GM23338 (cell line): ENCODE data around the gene TNS4. TPM values are rescaled to one million over a fixed set of nuclear protein-coding genes. Genes with fewer than 3 reads are reported as not detected.

ENCODE experiments used
- ATAC-seq: fragments of 200-7000 bp; cut with Tn5 transposase; 3 replicates; pipeline ENCODE4 v1.9.1; 2020
- DNase-seq: peaks from one replicate; pipeline ENCODE4 v3.0.0-alpha.2; 2015; ENCODE audit warnings: low spot score
- H2AFZ ChIP-seq: fragments of 200-600 bp; sonication (generic); 2 replicates; pipeline ENCODE4 v1.8.0; 2016; ENCODE audit warnings: antibody characterized with exemption, mild to moderate bottlenecking, moderate library complexity
- H3F3A ChIP-seq: fragments of 200-600 bp; sonication (generic); replicated peaks from 2 replicates; pipeline ENCODE4 v1.8.0; 2017; ENCODE audit warnings: antibody characterized with exemption, mixed run types, low read depth
- H3K27ac ChIP-seq: fragments of 200-600 bp; sonication (generic); 2 replicates; pipeline ENCODE4 v1.6.1; 2016; ENCODE audit warnings: low read depth
- H3K27me3 ChIP-seq: fragments of 200-600 bp; sonication (generic); 2 replicates; pipeline ENCODE4 v1.8.0; 2016; ENCODE audit warnings: mild to moderate bottlenecking, mixed run types, moderate library complexity; ENCODE audit not compliant: insufficient read depth
- H3K36me3 ChIP-seq: fragments of 200-600 bp; sonication (generic); 2 replicates; pipeline ENCODE4 v1.8.0; 2016; ENCODE audit warnings: mild to moderate bottlenecking; ENCODE audit not compliant: insufficient read depth
- H3K4me1 ChIP-seq: fragments of 200-600 bp; sonication (generic); 2 replicates; pipeline ENCODE4 v1.8.0; 2016; ENCODE audit warnings: mild to moderate bottlenecking, moderate library complexity; ENCODE audit not compliant: insufficient read depth
- H3K4me2 ChIP-seq: fragments of 200-600 bp; sonication (generic); 2 replicates; pipeline ENCODE4 v1.7.1; 2017; ENCODE audit warnings: mixed run types
- H3K4me3 ChIP-seq: fragments of 200-600 bp; sonication (generic); 2 replicates; pipeline ENCODE4 v1.6.1; 2016; ENCODE audit warnings: mixed run types
- H3K79me2 ChIP-seq: fragments of 200-600 bp; sonication (generic); replicated peaks from 2 replicates; pipeline ENCODE4 v1.8.0; 2017; ENCODE audit warnings: mild to moderate bottlenecking; ENCODE audit not compliant: insufficient read depth
- H3K9me2 ChIP-seq: fragments of 200-600 bp; sonication (generic); 2 replicates; pipeline ENCODE4 v1.8.0; 2017; ENCODE audit not compliant: insufficient read depth
- H4K20me1 ChIP-seq: fragments of 200-600 bp; sonication (generic); replicated peaks from 2 replicates; pipeline ENCODE4 v1.8.0; 2017; ENCODE audit warnings: mild to moderate bottlenecking; ENCODE audit not compliant: insufficient read depth
- H3K27ac Mint-ChIP-seq: 2 replicates; pipeline ENCODE4 v1.8.0; 2020; ENCODE audit warnings: inconsistent platforms, mild to moderate bottlenecking, moderate library complexity, mixed read lengths
- H3K27me3 Mint-ChIP-seq: 3 replicates; pipeline ENCODE4 v1.8.0; 2022; ENCODE audit warnings: low read depth, mild to moderate bottlenecking, moderate library complexity, mixed read lengths, inconsistent platforms; ENCODE audit not compliant: insufficient read depth, poor library complexity
- H3K36me3 Mint-ChIP-seq: 3 replicates; pipeline ENCODE4 v1.8.0; 2021; ENCODE audit warnings: low read depth, mild to moderate bottlenecking, inconsistent platforms, moderate library complexity, mixed read lengths
- H3K4me1 Mint-ChIP-seq: 3 replicates; pipeline ENCODE4 v1.8.0; 2020; ENCODE audit warnings: mild to moderate bottlenecking, inconsistent platforms, mixed read lengths
- H3K4me3 Mint-ChIP-seq: 3 replicates; pipeline ENCODE4 v1.8.0; 2021; ENCODE audit warnings: moderate library complexity, mild to moderate bottlenecking, inconsistent platforms, mixed read lengths
- H3K9me3 Mint-ChIP-seq: 3 replicates; pipeline ENCODE4 v1.8.0; 2020; ENCODE audit warnings: moderate library complexity, mild to moderate bottlenecking, inconsistent platforms, mixed read lengths
- CREB1 ChIP-seq: fragments of 250-450 bp; sonication (Bioruptor Pico); IDR thresholded peaks from 2 replicates; pipeline ENCODE4 v1.5.0; 2020; ENCODE audit warnings: low read depth, mild to moderate bottlenecking, moderate library complexity
- CTCF ChIP-seq, 2 experiments: fragments of 200-600 bp in 1 of 2; sonication (generic) in 1 of 2; conservative IDR thresholded peaks; 2 replicates each; pipeline versions ENCODE4 v1.5.1 to v1.6.1; 2016 to 2017; ENCODE audit warnings: antibody characterized with exemption in 2 of 2, low read depth in 2 of 2, mild to moderate bottlenecking in 2 of 2, moderate library complexity in 1 of 2
- ETS1 ChIP-seq: IDR thresholded peaks from 2 replicates; pipeline ENCODE4 v1.6.1; 2016; ENCODE audit warnings: antibody characterized with exemption
- EZH2 ChIP-seq: fragments of 200-600 bp; sonication (generic); IDR thresholded peaks from one replicate; pipeline ENCODE4 v1.8.0; 2017; ENCODE audit warnings: antibody characterized with exemption, mild to moderate bottlenecking, low read depth; ENCODE audit not compliant: unreplicated experiment
- EZH2phosphoT487 ChIP-seq: fragments of 200-600 bp; sonication (generic); IDR thresholded peaks from one replicate; pipeline ENCODE4 v1.8.1; 2018; ENCODE audit warnings: antibody characterized with exemption; ENCODE audit not compliant: unreplicated experiment
- JUNB ChIP-seq: IDR thresholded peaks from one replicate; pipeline ENCODE4 v1.6.1; 2016; ENCODE audit warnings: antibody characterized with exemption; ENCODE audit not compliant: unreplicated experiment
- NANOG ChIP-seq: IDR thresholded peaks from 2 replicates; pipeline ENCODE4 v1.6.1; 2016; ENCODE audit warnings: antibody characterized with exemption, borderline replicate concordance
- POLR2AphosphoS5 ChIP-seq: IDR thresholded peaks from 2 replicates; pipeline ENCODE4 v1.6.1; 2016; ENCODE audit warnings: antibody characterized with exemption, low read depth
- REST ChIP-seq: IDR thresholded peaks from one replicate; pipeline ENCODE4 v1.6.1; 2018; ENCODE audit warnings: antibody characterized with exemption; ENCODE audit not compliant: unreplicated experiment
- STAT1 ChIP-seq: IDR thresholded peaks from one replicate; pipeline ENCODE4 v1.6.1; 2016; ENCODE audit warnings: antibody characterized with exemption; ENCODE audit not compliant: unreplicated experiment
- ZNF114 ChIP-seq: fragments of 250-450 bp; sonication (Bioruptor Pico); IDR thresholded peaks from 2 replicates; pipeline ENCODE4 v1.5.0; 2020; ENCODE audit warnings: mild to moderate bottlenecking, moderate library complexity
- ZNF331 ChIP-seq: fragments of 250-450 bp; sonication (Bioruptor Pico); IDR thresholded peaks from 2 replicates; pipeline ENCODE4 v1.5.0; 2020; ENCODE audit warnings: low read depth, mild to moderate bottlenecking, moderate library complexity
- ZNF462 ChIP-seq: fragments of 250-450 bp; sonication (Bioruptor Pico); IDR thresholded peaks from 2 replicates; pipeline ENCODE4 v1.5.0; 2020; ENCODE audit warnings: mild to moderate bottlenecking, moderate library complexity
- polyA plus RNA-seq: library from polyadenylated mRNA; unstranded; fragments of >200 nt; fragmentation: Nextera tagmentation; extraction: Ambion mirVana; gene quantifications from 2 replicates; pipeline ENCODE4 v1.2.1, GENCODE V29; 2016
- total RNA-seq: library from RNA; depleted of rRNA; stranded (reverse); fragments of >200 nt; shearing (Covaris generic); gene quantifications from 2 replicates; pipeline ENCODE4 v1.2.3, GENCODE V29; 2014

Gene TNS4
- total and polyA plus RNA-seq, 2 experiments from 2014 or later = 0.31 to 4.9 TPM

- no peak overlapping the region for H2AFZ ChIP-seq
Observed at GRCh38 chr17:40535924-40536294, 34.5 kb upstream of the TNS4 start.

More at GRCh38 chr17:40535924-40536294, 34.5 kb upstream of the TNS4 start:
- Histone ChIP-seq H3F3A (no peaks in the 10 kb centered on the region), H3K4me2 (no peak overlapping the region), H3K9me2 (no peaks in the 10 kb centered on the region), H3K4me3 (no peak overlapping the region), H3K27me3 (no peaks in the 10 kb centered on the region), H3K4me1 (peaks cover 4% of the 10 kb centered on the region; the same call in 1 of the 2 replicates), H3K79me2 (no peaks in the 10 kb centered on the region), H3K36me3 (no peaks in the 10 kb centered on the region), H3K27ac (no peak overlapping the region), H4K20me1 (no peaks in the 10 kb centered on the region)
- H3K36me3 Mint-ChIP-seq = no peaks in the 10 kb centered on the region
- no peak overlapping the region for H3K27ac Mint-ChIP-seq
- peaks cover 21% of the 10 kb centered on the region for H3K27me3 Mint-ChIP-seq
- H3K9me3 Mint-ChIP-seq = no peaks in the 10 kb centered on the region; the same call in 2 of the 3 replicates
- ATAC-seq (no peak), DNase-seq (no peak)
- H3K4me1 Mint-ChIP-seq = peaks cover 17% of the 10 kb centered on the region
- TF ChIP-seq JUNB (no peak), ETS1 (no peak), ZNF331 (no peak), CREB1 (CRISPR knock-in tag) (no peak), ZNF114 (CRISPR knock-in tag) (no peak), NANOG (no peak), ZNF462 (CRISPR knock-in tag) (no peak), REST (no peak), POLR2AphosphoS5 (no peak), EZH2phosphoT487 (no peak), CTCF (conservative IDR thresholded peaks at IDR 0.05; ENCODE audit: low read depth in 2 of 2) (no peak), STAT1 (no peak), EZH2 (no peak)
- no peak overlapping the region for H3K4me3 Mint-ChIP-seq
